Ovary (tissue), 3 donors: ENCODE data around the gene ADAMTS17.

ENCODE experiments used
- EP300 ChIP-seq: sonication (generic); formaldehyde crosslinking; IDR thresholded peaks from one replicate; pipeline ENCODE4 v1.6.1; 2017; ENCODE audit warnings: antibody characterized with exemption
- POLR2A ChIP-seq: fragments of 450-650 bp; IDR thresholded peaks from one replicate; pipeline ENCODE4 v1.6.1; 2017; ENCODE audit warnings: antibody characterized with exemption, mild to moderate bottlenecking, moderate library complexity
- TF ChIP-seq, protein P1 (sequence below), 3 donors: fragments of 450-650 bp in 2 of 3; fragments of 200-600 bp in 1 of 3; IDR thresholded peaks; one replicate each; pipeline versions ENCODE4 v1.5.1 to v1.8.0; 2016 to 2022; ENCODE audit warnings: antibody characterized with exemption in 3 of 3, mild to moderate bottlenecking in 1 of 3
- donor health status: DM: no; HTN: no; CAD: no.

DNA sequence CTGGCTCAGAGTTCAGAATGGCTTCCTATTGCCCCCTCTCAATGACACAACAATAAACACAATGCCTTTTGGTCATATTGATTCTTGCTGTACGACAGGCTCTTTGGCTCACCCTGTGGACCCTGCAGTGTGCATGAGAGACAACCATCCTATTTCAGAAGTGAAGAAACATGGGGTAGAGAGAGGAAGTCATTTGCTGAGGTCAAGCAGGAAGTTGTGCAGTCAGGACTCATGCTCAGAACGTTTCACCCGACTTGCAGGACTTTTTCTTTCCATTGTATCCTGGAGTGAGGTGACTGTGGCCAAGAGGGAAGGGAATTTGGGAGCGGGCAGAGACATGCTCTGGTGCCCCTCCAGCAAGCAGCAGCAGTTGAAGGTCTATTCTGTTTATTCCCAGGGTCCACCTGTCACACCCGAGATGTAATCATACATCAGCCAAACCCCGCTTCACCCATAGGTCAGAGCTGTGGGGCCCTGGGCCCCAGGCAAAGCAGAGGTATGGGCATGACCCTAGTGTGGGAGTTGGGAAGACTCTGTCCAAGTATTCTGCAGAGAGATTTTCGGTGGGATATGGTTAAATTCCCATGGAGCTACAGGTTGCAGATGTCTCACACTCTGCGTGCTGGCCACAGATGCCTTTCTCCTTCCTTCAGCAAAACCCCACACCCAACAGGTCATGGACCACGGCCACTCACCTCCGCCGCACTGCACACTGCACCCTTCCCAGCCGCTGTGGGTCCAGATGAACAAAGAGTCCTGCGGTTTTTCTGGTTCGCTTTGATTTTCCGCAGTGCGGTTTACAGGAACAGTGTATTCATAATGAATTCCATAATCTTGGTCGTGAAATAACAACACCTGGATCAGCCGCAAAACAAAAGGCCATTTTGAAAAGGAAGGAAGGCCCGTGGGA lies 290.6 kb downstream of the ADAMTS17 start:
- TF ChIP-seq POLR2A = no peak
- TF ChIP-seq, protein P1, sequence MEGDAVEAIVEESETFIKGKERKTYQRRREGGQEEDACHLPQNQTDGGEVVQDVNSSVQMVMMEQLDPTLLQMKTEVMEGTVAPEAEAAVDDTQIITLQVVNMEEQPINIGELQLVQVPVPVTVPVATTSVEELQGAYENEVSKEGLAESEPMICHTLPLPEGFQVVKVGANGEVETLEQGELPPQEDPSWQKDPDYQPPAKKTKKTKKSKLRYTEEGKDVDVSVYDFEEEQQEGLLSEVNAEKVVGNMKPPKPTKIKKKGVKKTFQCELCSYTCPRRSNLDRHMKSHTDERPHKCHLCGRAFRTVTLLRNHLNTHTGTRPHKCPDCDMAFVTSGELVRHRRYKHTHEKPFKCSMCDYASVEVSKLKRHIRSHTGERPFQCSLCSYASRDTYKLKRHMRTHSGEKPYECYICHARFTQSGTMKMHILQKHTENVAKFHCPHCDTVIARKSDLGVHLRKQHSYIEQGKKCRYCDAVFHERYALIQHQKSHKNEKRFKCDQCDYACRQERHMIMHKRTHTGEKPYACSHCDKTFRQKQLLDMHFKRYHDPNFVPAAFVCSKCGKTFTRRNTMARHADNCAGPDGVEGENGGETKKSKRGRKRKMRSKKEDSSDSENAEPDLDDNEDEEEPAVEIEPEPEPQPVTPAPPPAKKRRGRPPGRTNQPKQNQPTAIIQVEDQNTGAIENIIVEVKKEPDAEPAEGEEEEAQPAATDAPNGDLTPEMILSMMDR (IDR thresholded peaks at IDR 0.05) = no peak
- no peak for TF ChIP-seq EP300
